ENCODE results near the gene MTMR11. TPM values are rescaled to one million over a fixed set of nuclear protein-coding genes. Genes with fewer than 3 reads are reported as not detected.
"Not testable (repeated sequence)": the region's sequence is repeated elsewhere in the genome, so short reads cannot be mapped to it uniquely, and the experiment has no call there.

Gene MTMR11
- total RNA-seq, 1 donor from 2014 or later: 1.1 TPM

- no peak for FAIRE-seq
- TF ChIP-seq CTCF (IDR thresholded peaks at IDR 0.05; ENCODE audit: insufficient read depth, low read length, severe bottlenecking): no peak
- no peak for DNase-seq (ENCODE audit: low read depth)
- H3K27me3 ChIP-seq (ENCODE audit: control insufficient read depth, insufficient read depth, low read length): no peaks in the 10 kb centered on the region
- peaks cover 21% of the 10 kb centered on the region for H3K36me3 ChIP-seq (ENCODE audit: control insufficient read depth, insufficient read depth, low read length)
- no peak overlapping the region for H3K4me3 ChIP-seq (ENCODE audit: low read depth, low read length)
These were observed 26.1 kb upstream of the MTMR11 start for GRCh38 chr1:149962736-149963135.

- Histone ChIP-seq H3K4me3 (ENCODE audit: low read depth, low read length) (no peak overlapping the region), H3K27me3 (ENCODE audit: control insufficient read depth, insufficient read depth, low read length) (no peaks in the 10 kb centered on the region), H3K36me3 (ENCODE audit: control insufficient read depth, insufficient read depth, low read length) (peaks cover 19% of the 10 kb centered on the region)
- peak; percentile 58 for TF ChIP-seq CTCF (IDR thresholded peaks at IDR 0.05; ENCODE audit: insufficient read depth, low read length, severe bottlenecking)
- peak; percentile 76 for DNase-seq (ENCODE audit: low read depth)
- no peak for FAIRE-seq
These were observed 25.5 kb upstream of the MTMR11 start for GRCh38 chr1:149962039-149962647.

GRCh38 chr1:149957548-149957947, 20.9 kb upstream of the MTMR11 start:
- H3K4me3 ChIP-seq (ENCODE audit: low read depth, low read length); DNase-seq (ENCODE audit: low read depth); FAIRE-seq; H3K36me3 ChIP-seq (ENCODE audit: control insufficient read depth, insufficient read depth, low read length); H3K27me3 ChIP-seq (ENCODE audit: control insufficient read depth, insufficient read depth, low read length): not testable (repeated sequence)

GRCh38 chr1:149949911-149950310, 13.2 kb upstream of the MTMR11 start:
- DNase-seq (ENCODE audit: low read depth): no peak
- Histone ChIP-seq H3K4me3 (ENCODE audit: low read depth, low read length) (no peak overlapping the region), H3K27me3 (ENCODE audit: control insufficient read depth, insufficient read depth, low read length) (no peaks in the 10 kb centered on the region), H3K36me3 (ENCODE audit: control insufficient read depth, insufficient read depth, low read length) (peaks cover 4% of the 10 kb centered on the region)
- TF ChIP-seq CTCF (IDR thresholded peaks at IDR 0.05; ENCODE audit: insufficient read depth, low read length, severe bottlenecking): no peak
- FAIRE-seq: no peak

GRCh38 chr1:149945206-149945605, 8.5 kb upstream of the MTMR11 start:
- TF ChIP-seq CTCF (IDR thresholded peaks at IDR 0.05; ENCODE audit: insufficient read depth, low read length, severe bottlenecking): no peak
- H3K27me3 ChIP-seq (ENCODE audit: control insufficient read depth, insufficient read depth, low read length): no peaks in the 10 kb centered on the region
- FAIRE-seq (no peak), DNase-seq (ENCODE audit: low read depth) (no peak)
- H3K36me3 ChIP-seq (ENCODE audit: control insufficient read depth, insufficient read depth, low read length): peaks cover 4% of the 10 kb centered on the region
- H3K4me3 ChIP-seq (ENCODE audit: low read depth, low read length): no peak overlapping the region

- H3K36me3 ChIP-seq (ENCODE audit: control insufficient read depth, insufficient read depth, low read length): no peaks in the 10 kb centered on the region
- FAIRE-seq (no peak), DNase-seq (ENCODE audit: low read depth) (no peak)
- no peak overlapping the region for H3K4me3 ChIP-seq (ENCODE audit: low read depth, low read length)
- TF ChIP-seq CTCF (IDR thresholded peaks at IDR 0.05; ENCODE audit: insufficient read depth, low read length, severe bottlenecking): no peak
- no peaks in the 10 kb centered on the region for H3K27me3 ChIP-seq (ENCODE audit: control insufficient read depth, insufficient read depth, low read length)
These were observed 6.2 kb upstream of the MTMR11 start for GRCh38 chr1:149942885-149943284.

Data from bronchial epithelial cell (primary cell).